Gastroesophageal sphincter (tissue), 4 donors: ENCODE results near the gene UBE2E2. TPM values are rescaled to one million over a fixed set of nuclear protein-coding genes. Genes with fewer than 3 reads are reported as not detected.

Experiments used
- ATAC-seq: fragments of 150-250 bp; one replicate; pipeline ENCODE4 v1.9.1; 2016; ENCODE audit warnings: mild to moderate bottlenecking, moderate library complexity
- H3K27ac ChIP-seq, 4 donors: fragments of 200-600 bp; sonication (generic) in 3 of 4; 1 replicate in 3 of 4; 2 replicates in 1 of 4; pipeline ENCODE4 v1.5.1; 2016 to 2019
- H3K27me3 ChIP-seq: fragments of 200-600 bp; sonication (generic); one replicate; pipeline ENCODE4 v1.5.1; 2019
- H3K36me3 ChIP-seq, 2 donors: fragments of 200-600 bp; sonication (generic); one replicate each; pipeline ENCODE4 v1.5.1; 2019; ENCODE audit warnings: control low read depth in 1 of 2
- H3K4me1 ChIP-seq, 3 donors: fragments of 200-600 bp; sonication (generic); 1 replicate in 2 of 3; 2 replicates in 1 of 3; pipeline ENCODE4 v1.5.1; 2016 to 2019; ENCODE audit warnings: control low read depth in 2 of 3
- H3K4me3 ChIP-seq, 2 donors: fragments of 200-600 bp; sonication (generic); one replicate each; pipeline ENCODE4 v1.5.1; 2019; ENCODE audit warnings: mild to moderate bottlenecking in 1 of 2, moderate library complexity in 1 of 2
- H3K9me3 ChIP-seq, 3 donors: fragments of 200-600 bp; sonication (generic); one replicate each; pipeline ENCODE4 v1.5.1; 2017 to 2019; ENCODE audit warnings: control low read depth in 2 of 3
- EP300 ChIP-seq: sonication (generic); formaldehyde crosslinking; IDR thresholded peaks from one replicate; pipeline ENCODE4 v1.6.1; 2017; ENCODE audit warnings: antibody characterized with exemption, mild to moderate bottlenecking
- POLR2A ChIP-seq, 2 donors: fragments of 450-650 bp; IDR thresholded peaks; one replicate each; pipeline ENCODE4 v1.6.1; 2017; ENCODE audit warnings: antibody characterized with exemption in 2 of 2, mild to moderate bottlenecking in 2 of 2, moderate library complexity in 1 of 2
- POLR2AphosphoS5 ChIP-seq: sonication (generic); formaldehyde crosslinking; IDR thresholded peaks from one replicate; pipeline ENCODE4 v1.6.1; 2017; ENCODE audit warnings: antibody characterized with exemption
- WGBS, 2 donors: methylation state at CpG; one replicate each; pipeline ENCODE4 v1.1.5; 2018; ENCODE audit warnings: low coverage in 1 of 2; 5-methylcytosine and 5-hydroxymethylcytosine counted together
- total RNA-seq, 4 donors: library from RNA; depleted of rRNA; stranded (reverse); fragments of >200 nt; gene quantifications; one replicate each; pipeline ENCODE4 v1.1.0, GENCODE V29; 2016
- TF ChIP-seq, protein P1 (sequence below), 4 experiments: fragments of 200-600 bp in 2 of 4; fragments of 450-650 bp in 2 of 4; sonication (generic) in 1 of 4; IDR thresholded peaks; one replicate each; pipeline ENCODE4 v1.5.1; 2017 to 2019; ENCODE audit warnings: antibody characterized with exemption in 4 of 4, mild to moderate bottlenecking in 2 of 4, moderate library complexity in 2 of 4

UBE2E2 gene
- total RNA-seq, 4 donors from 2014 or later: 35.8 to 114 (median 70.2) TPM

DNA sequence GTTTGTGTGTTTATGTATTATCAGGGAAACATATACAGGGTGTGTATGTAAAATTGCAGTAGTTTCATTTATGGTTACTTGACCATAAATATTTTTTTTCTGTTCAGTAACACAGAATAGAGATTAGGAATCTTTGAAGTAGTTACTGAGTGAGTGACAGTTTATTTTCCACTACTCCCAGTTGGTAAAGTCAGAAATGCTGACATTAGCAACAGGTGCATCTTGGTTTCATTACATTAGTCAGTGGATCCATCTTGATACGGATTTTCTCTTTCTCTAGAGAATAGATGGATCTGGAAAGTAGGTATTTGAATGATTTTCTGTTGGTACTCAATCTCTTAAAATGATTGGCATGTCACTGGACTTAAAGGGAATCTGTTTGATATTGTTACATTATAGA, 6.0 kb downstream of the UBE2E2 start:
- no peaks in the 10 kb centered on the region for H3K27me3 ChIP-seq
- ATAC-seq: no peak
- H3K27ac ChIP-seq: no peak overlapping the region
- H3K9me3 ChIP-seq: no peaks in the 10 kb centered on the region
- no peak overlapping the region for H3K4me3 ChIP-seq
- H3K4me1 ChIP-seq: peaks cover 0 to 23% (median 0%) of the 10 kb centered on the region in 3 donors
- WGBS, 2 donors: 0% methylated on average over 1 of the region's 1 CpG
- TF ChIP-seq POLR2AphosphoS5 (no peak), POLR2A (IDR thresholded peaks at IDR 0.05) (no peak), EP300 (no peak)
- TF ChIP-seq, protein P1, sequence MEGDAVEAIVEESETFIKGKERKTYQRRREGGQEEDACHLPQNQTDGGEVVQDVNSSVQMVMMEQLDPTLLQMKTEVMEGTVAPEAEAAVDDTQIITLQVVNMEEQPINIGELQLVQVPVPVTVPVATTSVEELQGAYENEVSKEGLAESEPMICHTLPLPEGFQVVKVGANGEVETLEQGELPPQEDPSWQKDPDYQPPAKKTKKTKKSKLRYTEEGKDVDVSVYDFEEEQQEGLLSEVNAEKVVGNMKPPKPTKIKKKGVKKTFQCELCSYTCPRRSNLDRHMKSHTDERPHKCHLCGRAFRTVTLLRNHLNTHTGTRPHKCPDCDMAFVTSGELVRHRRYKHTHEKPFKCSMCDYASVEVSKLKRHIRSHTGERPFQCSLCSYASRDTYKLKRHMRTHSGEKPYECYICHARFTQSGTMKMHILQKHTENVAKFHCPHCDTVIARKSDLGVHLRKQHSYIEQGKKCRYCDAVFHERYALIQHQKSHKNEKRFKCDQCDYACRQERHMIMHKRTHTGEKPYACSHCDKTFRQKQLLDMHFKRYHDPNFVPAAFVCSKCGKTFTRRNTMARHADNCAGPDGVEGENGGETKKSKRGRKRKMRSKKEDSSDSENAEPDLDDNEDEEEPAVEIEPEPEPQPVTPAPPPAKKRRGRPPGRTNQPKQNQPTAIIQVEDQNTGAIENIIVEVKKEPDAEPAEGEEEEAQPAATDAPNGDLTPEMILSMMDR (IDR thresholded peaks at IDR 0.05): no peak
- H3K36me3 ChIP-seq: no peaks in the 10 kb centered on the region

DNA sequence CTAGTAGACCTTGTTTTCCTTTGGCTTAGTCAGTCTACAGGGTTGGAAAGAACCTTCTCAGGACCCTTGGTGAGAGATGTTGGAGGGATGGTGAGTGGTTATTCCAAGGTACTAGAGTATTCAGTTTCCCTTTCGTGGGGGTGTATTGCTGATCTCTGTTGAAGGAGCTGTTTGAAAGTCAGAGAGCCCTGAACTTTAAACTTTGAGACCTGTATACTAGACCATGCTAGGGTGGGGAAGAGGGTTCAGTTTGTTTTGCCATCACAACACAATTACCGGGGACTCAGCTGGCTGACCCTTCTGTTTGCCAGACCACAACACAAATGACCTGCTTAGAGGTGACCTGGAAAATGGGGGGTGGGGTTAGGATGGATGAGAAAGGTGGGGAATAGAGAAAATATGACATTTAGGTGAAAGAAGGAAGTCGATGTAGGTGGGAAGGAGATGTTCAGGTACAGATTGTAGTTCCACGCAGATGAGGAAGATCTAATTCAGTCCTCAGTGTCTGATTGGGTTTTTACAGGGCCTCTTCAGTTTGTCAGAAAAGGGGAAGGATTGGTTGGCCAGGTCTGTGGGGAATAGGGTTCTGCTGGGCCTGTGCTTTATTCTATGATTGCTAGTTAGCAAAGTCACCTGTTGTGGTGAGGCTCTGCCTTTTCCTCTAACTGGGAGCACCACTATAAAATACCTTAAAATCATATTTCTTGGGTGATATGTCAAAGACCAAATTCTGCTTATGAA, 6.8 kb downstream of the UBE2E2 start:
- H3K36me3 ChIP-seq: no peaks in the 10 kb centered on the region
- no peak overlapping the region for H3K4me3 ChIP-seq
- H3K4me1 ChIP-seq: peaks cover 0 to 15% (median 0%) of the 10 kb centered on the region in 3 donors
- no peak for TF ChIP-seq POLR2A (IDR thresholded peaks at IDR 0.05)
- no peak for TF ChIP-seq POLR2AphosphoS5
- no peak for TF ChIP-seq EP300
- TF ChIP-seq, protein P1 (IDR thresholded peaks at IDR 0.05): no peak
- H3K27ac ChIP-seq: no peak overlapping the region
- no peak for ATAC-seq
- no peaks in the 10 kb centered on the region for H3K9me3 ChIP-seq
- no peaks in the 10 kb centered on the region for H3K27me3 ChIP-seq
- WGBS, 2 donors: 88 to 89% methylated on average over 2 to 3 of the region's 4 CpGs

DNA sequence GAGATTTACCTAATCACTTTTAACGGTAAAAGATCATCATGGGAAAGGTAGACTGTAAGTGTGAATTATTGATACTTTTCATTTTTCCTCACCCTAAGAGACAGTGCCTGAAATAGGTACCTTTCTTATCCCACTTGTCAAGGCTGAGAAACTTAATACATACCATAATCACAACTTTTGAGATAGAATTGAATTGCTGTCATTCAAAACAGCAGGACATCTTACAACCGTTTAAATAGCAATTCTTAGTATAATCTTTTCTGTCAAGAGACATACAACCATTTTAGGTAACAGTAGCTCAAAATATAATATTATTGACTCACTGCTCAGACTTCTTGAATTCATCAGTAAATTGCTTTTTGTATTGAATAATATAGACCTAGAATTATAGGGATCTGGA, 10.7 kb downstream of the UBE2E2 start:
- Histone ChIP-seq H3K4me3 (no peak overlapping the region), H3K27me3 (no peaks in the 10 kb centered on the region), H3K27ac (no peak overlapping the region), H3K36me3 (no peaks in the 10 kb centered on the region), H3K9me3 (no peaks in the 10 kb centered on the region), H3K4me1 (peaks cover 0 to 24% (median 0%) of the 10 kb centered on the region in 3 donors)
- TF ChIP-seq, protein P1 (IDR thresholded peaks at IDR 0.05): no peak
- no peak for TF ChIP-seq POLR2A (IDR thresholded peaks at IDR 0.05)
- no peak for TF ChIP-seq EP300
- TF ChIP-seq POLR2AphosphoS5: no peak
- WGBS, 2 donors: 42 to 47% methylated on average over 2 of the region's 2 CpGs
- no peak for ATAC-seq

DNA sequence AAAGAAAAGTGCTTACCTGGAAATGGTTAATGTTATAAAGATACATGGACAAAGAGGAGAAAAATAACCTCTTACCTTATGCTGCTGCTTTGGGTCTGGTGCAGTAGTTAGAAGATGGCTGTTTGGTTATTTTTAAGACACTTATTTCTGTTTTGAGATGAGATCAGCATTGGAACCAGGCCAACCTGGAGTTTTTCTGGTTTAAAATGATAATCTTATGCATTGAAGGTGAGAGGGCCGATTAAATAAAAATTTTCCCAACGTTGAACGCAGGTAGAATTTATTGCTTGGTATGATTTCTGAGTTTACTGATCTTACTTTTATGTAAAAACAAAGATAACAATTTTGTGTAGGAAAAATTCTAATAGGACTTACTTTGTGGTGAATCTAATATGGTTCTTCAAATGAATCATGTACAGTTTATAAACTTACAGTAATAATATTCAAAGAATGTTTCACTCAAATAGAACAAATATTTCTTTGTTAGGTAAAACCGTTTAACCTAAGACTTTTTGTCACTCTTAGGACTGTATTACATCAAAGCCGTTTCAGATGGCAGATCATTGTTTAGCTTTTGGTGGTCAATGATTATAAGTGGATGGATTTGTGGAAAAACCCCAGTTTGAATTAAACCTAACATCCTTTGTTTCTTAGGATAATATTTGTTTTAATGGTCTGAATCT, 14.9 kb downstream of the UBE2E2 start:
- 49 to 60% methylated on average over 5 of the region's 5 CpGs for WGBS, 2 donors
- ATAC-seq: no peak
- no peaks in the 10 kb centered on the region for H3K36me3 ChIP-seq
- TF ChIP-seq EP300: no peak
- TF ChIP-seq POLR2AphosphoS5: no peak
- TF ChIP-seq, protein P1 (IDR thresholded peaks at IDR 0.05): no peak
- no peak for TF ChIP-seq POLR2A (IDR thresholded peaks at IDR 0.05)
- H3K4me3 ChIP-seq: no peak overlapping the region
- no peak overlapping the region for H3K27ac ChIP-seq
- no peaks in the 10 kb centered on the region for H3K9me3 ChIP-seq
- peaks cover 0 to 41% (median 4%) of the 10 kb centered on the region in 3 donors for H3K4me1 ChIP-seq
- H3K27me3 ChIP-seq: no peaks in the 10 kb centered on the region
